SIG-M5 (cell line): Measurements from ENCODE around the gene NGF.
"Not testable (repeated sequence)": the region's sequence is repeated elsewhere in the genome, so short reads cannot be mapped to it uniquely, and the experiment has no call there.

Experiments
- DNase-seq: peaks from one replicate; lab custom pipeline; 2025; lab: John Stamatoyannopoulos, UW

The NGF gene

DNA sequence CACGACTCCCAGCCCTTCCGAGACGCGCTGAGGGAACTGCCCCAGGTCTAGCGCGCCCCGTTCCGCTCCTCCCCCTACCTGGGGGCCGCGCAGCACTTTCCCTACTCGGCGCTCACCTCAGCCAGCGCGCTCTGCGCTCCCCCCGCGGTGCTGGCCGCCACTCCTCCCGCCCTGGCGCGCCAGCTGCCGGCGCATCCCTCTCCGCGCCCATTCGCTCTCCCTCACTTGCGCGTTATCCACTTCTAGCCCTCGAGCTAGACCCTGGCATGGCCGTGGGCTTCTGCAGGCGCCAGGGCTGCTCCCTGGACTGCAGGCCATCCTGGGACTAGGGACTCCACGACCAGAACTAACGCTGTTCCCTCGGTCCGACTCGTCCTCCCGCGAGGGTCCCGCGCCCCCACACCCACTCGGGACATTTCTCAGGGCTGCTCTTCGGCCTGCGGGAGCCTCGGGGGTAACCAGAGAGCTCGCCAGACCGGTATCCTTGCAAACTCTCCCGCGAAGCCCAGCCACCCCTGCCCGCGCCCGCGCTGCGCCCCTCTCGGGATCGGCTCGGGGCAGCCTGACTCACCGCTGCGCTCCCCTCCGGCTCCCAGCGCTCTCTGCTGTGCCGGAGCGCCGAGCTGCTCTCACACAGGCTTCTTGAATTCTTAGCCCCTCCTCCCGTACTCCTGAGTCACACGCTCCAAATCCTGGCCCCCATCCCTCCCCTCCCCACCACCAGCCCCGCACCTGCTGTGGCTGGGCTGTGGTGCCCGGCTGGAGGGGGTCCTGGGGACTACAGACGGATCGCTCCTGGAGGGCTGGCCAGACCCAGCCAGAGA, at the start of gene NGF:
Gene NGF, minus strand, starts transcription at position 617 of the 824 bp plus-strand sequence. CDS start 51,454 bp downstream, outside the sequence.
- no peak for DNase-seq

DNA sequence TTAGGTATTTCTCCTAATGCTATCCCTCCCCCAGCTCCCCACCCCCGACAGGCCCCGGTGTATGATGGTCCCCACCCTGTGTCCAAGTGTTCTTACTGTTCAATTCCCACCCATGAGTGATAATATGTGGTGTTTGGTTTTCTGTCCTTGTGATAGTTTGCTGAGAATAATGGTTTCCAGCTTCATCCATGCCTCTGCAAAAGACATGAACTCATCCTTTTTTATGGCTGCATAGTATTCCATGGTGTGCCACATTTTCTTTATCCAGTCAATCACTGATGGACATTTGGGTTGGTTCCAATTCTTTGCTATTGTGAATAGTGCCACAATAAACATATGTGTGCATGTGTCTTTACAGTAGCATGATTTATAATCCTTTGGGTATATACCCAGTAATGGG, 45.4 kb upstream of the NGF start:
- not testable (repeated sequence) for DNase-seq

- DNase-seq: no peak
Measured at GRCh38 chr1:115379943-115380342, 41.9 kb upstream of the NGF start.

DNA sequence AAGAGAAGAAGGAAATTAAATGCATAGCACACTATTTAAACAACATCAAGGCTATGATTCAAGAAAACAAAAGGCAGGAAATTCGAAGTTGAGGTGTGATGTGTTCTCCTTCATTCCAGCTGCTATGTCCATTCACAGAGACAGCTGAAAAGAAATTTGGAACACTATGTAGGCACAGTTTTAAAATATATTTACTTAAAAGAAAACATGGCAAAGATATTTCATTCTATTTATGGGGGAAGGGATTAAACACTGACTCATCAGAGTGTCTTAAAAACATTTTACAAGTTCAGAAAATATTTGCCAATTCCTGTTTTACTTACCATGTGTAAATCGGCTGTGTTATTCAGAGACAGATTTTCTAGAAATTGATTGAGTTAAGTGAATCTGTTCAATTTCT, 39.4 kb upstream of the NGF start:
- no peak for DNase-seq

DNA sequence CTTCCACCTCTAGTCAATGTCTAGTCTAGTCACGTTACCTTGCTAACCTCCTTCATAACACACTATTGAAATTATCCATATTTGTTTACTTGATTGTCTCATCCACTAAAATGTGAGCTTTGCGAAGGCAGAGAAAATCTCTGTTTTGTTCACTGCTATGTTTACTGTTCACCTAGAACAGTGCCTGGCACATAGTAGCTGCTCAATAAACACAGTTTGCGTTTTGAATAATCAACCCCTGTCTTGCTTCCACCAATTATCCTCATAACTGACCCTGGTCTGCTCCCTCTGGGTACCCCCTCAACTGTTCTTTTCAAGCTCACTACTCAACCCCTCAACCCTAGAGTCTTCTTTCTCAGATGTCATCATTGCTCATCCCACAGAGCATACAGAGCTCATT, 36.5 kb upstream of the NGF start:
- DNase-seq: no peak

DNA sequence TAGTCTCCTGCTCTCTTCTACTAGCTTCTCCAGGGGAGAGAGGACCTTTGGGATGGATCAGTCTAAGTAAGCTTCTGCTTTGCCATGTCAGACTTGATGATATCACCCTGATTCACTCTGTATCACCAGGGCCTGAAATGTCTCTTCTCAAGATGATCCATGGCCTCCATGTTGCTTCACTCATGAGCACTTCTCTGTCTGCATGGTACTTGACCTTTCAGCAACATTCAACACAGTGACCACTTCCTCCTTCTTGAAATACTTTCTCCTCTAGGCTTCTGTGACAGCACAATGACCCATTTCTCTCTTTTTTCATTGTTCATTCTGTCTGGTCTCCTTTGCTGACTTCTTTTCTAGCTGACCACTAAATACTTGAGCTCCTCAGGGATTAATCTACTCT, 35.3 kb upstream of the NGF start:
- no peak for DNase-seq

DNA sequence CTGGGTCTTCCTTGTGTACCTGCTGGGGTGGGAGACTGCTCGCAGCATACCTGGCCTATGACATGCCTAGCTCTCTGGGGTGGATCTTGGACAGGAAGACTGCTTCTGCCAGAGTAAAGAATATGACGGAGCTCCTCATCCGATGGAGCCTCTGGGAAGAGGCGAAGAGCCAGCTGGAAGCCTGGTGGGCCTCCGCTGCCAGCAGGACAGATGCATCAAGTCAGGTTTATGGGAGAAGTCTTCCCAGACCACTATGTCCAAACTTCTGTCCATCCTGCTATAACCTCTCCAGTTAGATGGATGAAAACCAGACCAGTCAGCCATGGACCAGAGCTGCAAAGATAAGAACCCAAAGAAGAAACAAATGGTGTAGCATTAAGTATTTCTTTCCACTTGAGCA, 27.7 kb upstream of the NGF start:
- DNase-seq: no peak

DNA sequence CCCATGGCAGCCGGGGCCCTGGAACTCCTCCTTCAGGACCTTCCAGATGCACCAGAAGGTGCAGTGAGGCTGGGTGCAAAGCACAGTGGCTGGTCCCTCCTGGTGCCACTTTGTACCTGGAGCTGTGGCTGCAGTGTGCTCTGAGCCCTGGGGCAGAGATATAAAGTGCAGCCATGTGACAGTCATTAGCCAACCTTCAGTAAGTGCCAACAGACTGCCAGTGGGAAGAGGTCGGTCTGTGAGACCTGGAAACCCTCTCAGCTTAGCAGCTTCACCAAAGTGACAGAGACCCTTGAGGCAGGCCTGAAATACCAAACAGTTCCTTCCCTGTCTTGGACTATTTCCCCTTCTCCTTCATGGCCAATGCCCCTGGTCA, 26.7 kb upstream of the NGF start:
- no peak for DNase-seq

DNA sequence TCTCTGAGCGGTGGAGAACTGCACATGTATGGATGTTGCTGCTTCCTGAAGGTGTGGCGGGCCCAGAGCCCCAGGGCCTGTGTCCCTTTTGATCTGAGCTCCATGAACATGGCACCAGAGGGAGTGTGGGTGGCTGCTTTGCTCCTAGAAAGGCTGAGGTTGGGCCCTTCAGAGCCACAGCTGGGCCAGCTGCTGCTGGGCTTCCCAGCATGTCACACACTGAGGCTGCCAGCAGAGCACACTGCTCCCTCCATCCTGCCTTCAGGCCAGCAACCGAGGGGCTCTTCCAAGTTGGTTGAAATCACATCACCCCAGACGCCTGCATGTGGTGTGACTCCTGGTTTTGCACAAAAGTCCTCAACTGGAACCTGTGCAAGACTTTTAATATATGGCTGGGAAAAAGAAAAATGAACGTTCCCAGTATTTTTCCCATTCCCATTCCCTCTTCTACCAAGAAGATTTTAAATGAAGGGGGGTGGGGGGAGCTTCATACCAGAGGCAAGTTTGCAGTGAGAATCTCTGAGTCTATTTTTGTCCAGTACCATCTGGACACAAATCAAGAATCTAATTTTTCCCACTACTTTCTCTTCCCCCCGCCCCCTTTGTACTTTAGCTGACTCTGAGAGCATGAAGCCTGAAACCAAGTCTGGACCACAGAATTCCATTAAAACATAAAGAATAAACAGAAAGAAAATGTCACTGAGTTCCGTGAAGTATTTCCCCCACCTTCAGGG, 26.2 kb upstream of the NGF start:
- no peak for DNase-seq

DNA sequence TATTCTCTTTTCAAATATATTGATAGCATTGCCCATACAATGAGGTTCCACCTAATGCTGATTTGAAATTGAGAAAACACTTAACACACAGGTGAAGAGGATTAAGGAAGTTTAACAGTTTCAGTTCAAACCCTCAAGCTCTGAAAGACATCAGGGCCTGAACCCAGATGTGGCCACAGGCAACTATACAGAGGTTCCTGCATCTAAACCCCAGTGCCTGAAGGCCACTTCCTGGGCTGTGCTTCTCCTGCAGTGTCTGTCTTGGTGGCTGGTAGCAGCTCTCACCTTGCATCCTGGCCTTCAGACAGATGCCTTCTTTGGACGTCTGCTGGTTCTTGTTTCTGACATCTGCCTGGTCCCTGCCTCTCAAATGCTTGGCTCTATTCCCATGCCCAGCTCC, 25.1 kb upstream of the NGF start:
- no peak for DNase-seq

- DNase-seq: not testable (repeated sequence)
Measured at GRCh38 chr1:115360505-115361129, 22.6 kb upstream of the NGF start.

DNA sequence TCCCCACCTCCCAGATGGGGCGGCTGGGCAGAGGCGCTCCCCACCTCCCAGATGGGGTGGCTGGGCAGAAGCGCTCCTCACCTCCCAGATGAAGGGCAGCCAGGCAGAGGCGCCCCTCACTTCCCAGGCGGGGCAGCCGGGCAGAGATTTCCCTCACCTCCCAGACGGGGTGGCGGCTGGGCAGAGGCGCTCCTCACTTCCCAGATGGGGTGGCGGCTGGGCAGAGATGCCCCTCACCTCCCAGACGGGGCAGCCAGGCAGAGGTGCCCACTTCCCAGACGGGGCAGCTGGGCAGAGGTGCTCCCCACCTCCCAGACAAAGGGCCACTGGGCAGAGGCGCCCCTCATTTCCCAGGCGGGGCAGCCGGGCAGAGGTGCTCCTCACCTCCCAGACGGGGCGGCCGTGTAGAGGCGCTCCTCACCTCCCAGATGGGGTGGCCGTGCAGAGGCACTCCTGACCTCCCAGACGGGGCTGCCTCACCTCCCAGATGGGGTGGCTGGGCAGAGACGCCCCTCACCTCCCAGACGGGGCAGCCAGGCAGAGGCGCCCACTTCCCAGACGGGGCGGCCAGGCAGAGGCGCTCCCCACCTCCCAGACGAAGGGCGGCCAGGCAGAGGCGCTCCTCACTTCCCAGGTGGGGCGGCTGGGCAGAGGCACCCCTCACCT, 21.9 kb upstream of the NGF start:
- DNase-seq: not testable (repeated sequence)

DNA sequence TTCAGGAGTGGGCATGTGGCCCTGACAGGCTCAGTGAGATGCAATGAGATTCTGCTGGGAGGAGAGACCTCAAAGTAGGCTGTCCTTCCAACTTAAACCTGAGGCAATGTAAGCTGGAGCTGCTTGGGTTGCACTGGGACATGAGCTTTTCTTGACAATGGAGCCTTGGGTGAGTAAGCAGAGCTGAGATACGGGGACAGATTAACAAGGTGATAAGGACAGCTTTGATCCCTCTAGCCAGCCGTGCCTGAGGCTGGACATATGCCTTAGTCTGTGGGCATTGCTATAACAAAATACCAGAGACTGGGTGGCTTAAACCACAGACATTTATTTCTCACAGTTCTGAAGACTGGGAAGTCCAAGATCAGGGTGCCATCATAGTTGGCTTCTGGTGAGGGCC, 18.3 kb upstream of the NGF start:
- DNase-seq: no peak

DNA sequence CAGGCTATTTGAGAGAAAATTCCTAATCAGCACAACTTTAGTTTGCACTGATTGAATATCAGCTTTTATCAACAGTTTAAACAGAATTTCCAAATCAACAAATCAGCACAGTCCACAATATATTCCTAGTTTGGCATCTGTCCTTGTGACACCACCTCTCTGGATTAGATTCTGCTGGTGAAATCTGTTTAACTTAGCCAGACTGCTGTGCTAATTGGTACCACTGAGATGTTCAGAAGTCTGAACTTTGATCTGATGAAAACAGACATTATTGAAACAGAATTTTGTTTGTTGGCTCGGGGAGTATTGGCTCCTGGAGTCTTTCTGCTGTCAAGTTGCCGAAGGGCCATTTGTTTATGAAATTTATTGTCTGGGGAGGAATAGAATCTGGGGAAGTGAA, 17.0 kb upstream of the NGF start:
- no peak for DNase-seq

DNA sequence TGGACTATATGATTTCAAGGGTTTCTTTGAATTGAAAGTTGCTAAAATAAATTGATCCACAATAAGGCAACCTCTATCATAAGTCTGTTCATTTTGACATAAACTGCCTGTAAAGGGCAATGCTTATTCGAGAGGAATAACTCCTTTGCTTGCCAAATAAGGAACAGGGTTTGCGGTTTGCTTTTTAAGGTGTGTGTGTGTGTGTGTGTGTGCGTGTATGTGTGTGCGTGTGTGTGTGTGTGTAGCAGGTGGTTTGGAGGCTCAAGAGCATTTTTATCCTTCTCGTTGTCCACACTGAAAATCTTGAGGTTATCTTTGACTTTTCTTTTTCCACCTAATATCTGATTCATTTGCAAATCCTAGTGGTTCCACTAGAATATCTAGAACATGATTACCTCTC, 13.1 kb upstream of the NGF start:
- no peak for DNase-seq

DNA sequence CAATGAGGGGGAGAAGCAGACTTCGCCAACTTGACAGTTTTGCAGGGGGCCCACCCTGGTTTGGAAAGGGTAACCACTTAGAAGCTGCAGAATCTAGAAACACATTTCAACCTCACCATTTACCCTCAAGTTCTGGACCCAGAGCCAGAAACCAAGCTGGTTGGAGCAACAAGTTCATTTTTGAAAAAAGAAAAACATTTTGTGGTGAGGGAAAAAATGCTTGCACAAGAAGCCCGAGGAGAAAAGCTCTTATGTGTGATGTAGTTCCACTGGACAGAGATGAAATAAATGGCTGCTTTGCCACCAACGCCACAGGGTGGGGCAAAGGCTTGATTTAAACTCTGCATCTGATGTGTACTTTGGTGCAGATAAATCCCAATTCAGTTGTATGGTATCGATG, 10.6 kb upstream of the NGF start:
- DNase-seq: no peak

DNA sequence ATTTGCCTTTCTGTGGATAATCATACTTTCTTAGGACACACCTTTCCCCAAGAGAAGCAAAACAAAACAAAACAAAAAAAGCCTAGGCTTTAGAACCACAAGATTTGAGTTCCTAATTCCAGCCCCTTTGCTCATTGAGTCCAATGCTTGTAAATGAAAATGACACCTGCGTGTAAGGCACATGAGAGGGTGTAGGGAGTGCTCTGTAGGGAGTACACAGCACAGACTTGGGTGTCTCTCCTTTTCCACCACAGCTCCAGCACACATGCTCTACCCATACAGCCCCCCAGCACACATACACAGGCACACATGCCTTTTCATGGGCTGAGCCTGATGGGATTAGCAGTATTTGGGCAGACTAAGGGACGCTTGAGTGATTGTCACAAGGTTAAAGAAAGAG, 9.2 kb upstream of the NGF start:
- DNase-seq: no peak

- no peak for DNase-seq
Measured at GRCh38 chr1:115343200-115343737, 5.2 kb upstream of the NGF start.

GRCh38 chr1:115341948-115342347, 3.9 kb upstream of the NGF start:
- no peak for DNase-seq

DNA sequence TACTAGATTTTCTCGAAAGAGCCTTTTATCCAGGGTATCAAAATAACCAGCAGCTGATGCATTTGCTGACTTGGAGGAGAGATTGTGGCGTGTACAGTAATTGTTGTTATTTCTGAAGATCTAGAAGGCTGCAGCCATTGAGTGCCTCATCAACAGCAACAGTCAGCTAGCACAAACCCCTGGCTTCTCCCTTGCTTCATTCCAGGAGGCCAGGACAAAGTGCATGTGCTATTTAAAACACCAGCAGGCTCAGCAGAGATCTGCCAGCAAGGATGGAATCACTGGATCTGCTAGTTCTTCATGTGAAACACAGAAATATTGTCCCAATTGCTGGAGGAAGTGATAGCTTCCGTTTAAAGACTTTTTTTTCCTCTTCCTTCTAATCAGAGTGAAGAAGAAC, 2.8 kb upstream of the NGF start:
- DNase-seq: no peak

DNA sequence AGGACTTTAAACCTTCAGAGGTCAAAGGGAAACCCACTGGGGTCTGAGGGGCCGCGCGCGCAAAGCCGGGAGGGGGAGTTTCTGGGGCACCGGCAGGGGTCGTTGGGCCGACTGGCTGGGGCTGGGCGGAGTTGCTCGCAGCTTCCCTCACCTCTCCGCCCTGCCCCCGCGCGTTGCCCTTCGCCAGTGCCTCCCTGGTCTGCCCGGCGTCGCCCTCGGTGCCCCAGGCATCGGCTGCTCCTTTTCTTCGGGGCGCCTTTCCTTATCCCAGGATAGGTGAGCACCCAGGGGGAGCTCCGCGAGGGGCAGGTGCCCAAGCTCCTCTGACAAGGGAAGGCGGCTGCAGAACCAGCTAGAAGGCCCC, 390 bp upstream of the NGF start:
- DNase-seq: no peak

- no peak for DNase-seq
Measured at GRCh38 chr1:115337276-115337632, 795 bp downstream of the NGF start.

GRCh38 chr1:115336741-115337140, 1.3 kb downstream of the NGF start:
- no peak for DNase-seq
